H1 (cell line): ENCODE measurements around the gene WDR1. TPM values are rescaled to one million over a fixed set of nuclear protein-coding genes. Genes with fewer than 3 reads are reported as not detected.

ENCODE experiments used
- CTCF ChIA-PET: fragments of 300-600 bp; sonication (Branson Sonifier 250); formaldehyde crosslinking; loops from one replicate; lab custom pipeline; 2021; ENCODE audit not compliant: partially characterized antibody; lab: Charles Lee
- POLR2A ChIA-PET: fragments of 300-600 bp; sonication (Branson Sonifier 250); formaldehyde crosslinking; loops from one replicate; lab custom pipeline; 2021; ENCODE audit warnings: inconsistent platforms; ENCODE audit not compliant: partially characterized antibody; lab: Charles Lee
- DNase-seq, 2 experiments: peaks; one replicate each; pipeline versions ENCODE4 v3.0.0 to v3.0.0-alpha.2; 2010 to 2022; ENCODE audit warnings: low spot score in 2 of 2, low read depth in 1 of 2, mixed read lengths in 1 of 2
- FAIRE-seq: peaks from 2 replicates; lab custom pipeline; 2011; peaks lifted over from hg19 to GRCh38; lab: Jason Lieb, UNC
- H2AFZ ChIP-seq: 2 replicates; pipeline ENCODE4 v1.8.1; 2012; ENCODE audit warnings: low read length, inconsistent platforms
- H2AK5ac ChIP-seq: 2 replicates; pipeline ENCODE4 v1.6.1; 2013; ENCODE audit warnings: low read depth, low read length
- H2BK120ac ChIP-seq: replicated peaks from 2 replicates; pipeline ENCODE3; 2013; ENCODE audit warnings: low read depth, low read length, inconsistent platforms
- H2BK12ac ChIP-seq: 2 replicates; pipeline ENCODE4 v1.6.1; 2013; ENCODE audit warnings: low read depth, low read length
- H2BK15ac ChIP-seq: 2 replicates; pipeline ENCODE4 v1.6.1; 2013; ENCODE audit warnings: low read length
- H2BK20ac ChIP-seq: 2 replicates; pipeline ENCODE4 v1.6.1; 2013; ENCODE audit warnings: low read length
- H2BK5ac ChIP-seq: 2 replicates; pipeline ENCODE4 v1.6.1; 2013; ENCODE audit warnings: low read depth, low read length
- H3K14ac ChIP-seq: 2 replicates; pipeline ENCODE4 v1.6.1; 2013; ENCODE audit warnings: inconsistent platforms; ENCODE audit not compliant: insufficient read length
- H3K18ac ChIP-seq: 2 replicates; pipeline ENCODE4 v1.6.1; 2013; ENCODE audit warnings: low read length; ENCODE audit errors: extremely low read depth
- H3K23ac ChIP-seq: 2 replicates; pipeline ENCODE4 v1.6.1; 2013; ENCODE audit warnings: inconsistent platforms; ENCODE audit not compliant: insufficient read length
- H3K23me2 ChIP-seq: 2 replicates; pipeline ENCODE4 v1.6.1; 2013; ENCODE audit warnings: low read depth, low read length
- H3K27ac ChIP-seq: 2 replicates; pipeline ENCODE4 v1.6.1; 2011; ENCODE audit warnings: low read depth, low read length, inconsistent platforms
- H3K27me3 ChIP-seq, 4 experiments: replicated peaks in 1 of 4; 1 replicate in 1 of 4; 2 replicates in 3 of 4; pipeline versions ENCODE4 v1.6.1 to v1.8.1; 2011 to 2013; ENCODE audit warnings: low read length in 3 of 4, mild to moderate bottlenecking in 3 of 4, inconsistent platforms in 2 of 4, mixed read lengths in 2 of 4, moderate library complexity in 1 of 4; ENCODE audit not compliant: control insufficient read depth in 3 of 4, insufficient read depth in 3 of 4; ENCODE audit errors: extremely low read depth in 1 of 4
- H3K36me3 ChIP-seq, 4 experiments: 2 replicates each; pipeline versions ENCODE4 v1.6.1 to v1.8.1; 2011 to 2013; ENCODE audit warnings: mild to moderate bottlenecking in 4 of 4, low read length in 3 of 4, moderate library complexity in 2 of 4, control low read depth in 1 of 4, inconsistent platforms in 1 of 4; ENCODE audit not compliant: insufficient read depth in 4 of 4, control insufficient read depth in 2 of 4
- H3K4ac ChIP-seq: replicated peaks from 2 replicates; pipeline ENCODE3; 2013; ENCODE audit warnings: low read length, low read depth, mixed read lengths, inconsistent platforms; ENCODE audit not compliant: insufficient read length
- H3K4me1 ChIP-seq, 4 experiments: replicated peaks in 1 of 4; 1 replicate in 1 of 4; 2 replicates in 3 of 4; pipeline versions ENCODE4 v1.6.1 to v1.8.1; 2011 to 2013; ENCODE audit warnings: low read length in 3 of 4, inconsistent platforms in 2 of 4, mixed read lengths in 1 of 4; ENCODE audit not compliant: insufficient read depth in 4 of 4, control insufficient read depth in 3 of 4
- H3K4me2 ChIP-seq, 2 experiments: 2 replicates each; pipeline versions ENCODE4 v1.6.1 to v1.8.1; 2011 to 2013; ENCODE audit warnings: low read depth in 2 of 2, low read length in 2 of 2, control low read depth in 1 of 2, inconsistent platforms in 1 of 2, mild to moderate bottlenecking in 1 of 2; ENCODE audit not compliant: insufficient read depth in 1 of 2
- H3K4me3 ChIP-seq, 4 experiments: fragments of 200-600, 300-600 bp in 1 of 4; sonication (generic), shearing (Covaris generic), sonication (Bioruptor Twin) in 1 of 4; 2 replicates each; pipeline versions ENCODE4 v1.5.1 to v1.8.1; 2011 to 2016; ENCODE audit warnings: low read length in 4 of 4, low read depth in 3 of 4, control low read depth in 2 of 4, inconsistent platforms in 2 of 4, mild to moderate bottlenecking in 2 of 4, mixed read lengths in 1 of 4, moderate library complexity in 1 of 4; ENCODE audit not compliant: insufficient read depth in 2 of 4; ENCODE audit errors: extremely low read depth in 1 of 4
- H3K56ac ChIP-seq: replicated peaks from 2 replicates; pipeline ENCODE3; 2013; ENCODE audit warnings: low read depth, mild to moderate bottlenecking, mixed read lengths, low read length, inconsistent platforms; ENCODE audit not compliant: insufficient read length
- H3K79me1 ChIP-seq: 2 replicates; pipeline ENCODE4 v1.6.1; 2013; ENCODE audit warnings: low read depth, low read length, control low read depth
- H3K79me2 ChIP-seq, 2 experiments: 2 replicates each; pipeline versions ENCODE4 v1.6.1 to v1.8.1; 2012 to 2013; ENCODE audit warnings: low read length in 2 of 2, mild to moderate bottlenecking in 2 of 2, inconsistent platforms in 1 of 2; ENCODE audit not compliant: insufficient read depth in 2 of 2, control insufficient read depth in 1 of 2
- H3K9ac ChIP-seq, 4 experiments: replicated peaks in 1 of 4; 1 replicate in 1 of 4; 2 replicates in 3 of 4; pipeline versions ENCODE4 v1.6.1 to v1.8.1; 2011 to 2013; ENCODE audit warnings: low read depth in 3 of 4, low read length in 3 of 4, control low read depth in 2 of 4, mild to moderate bottlenecking in 2 of 4, moderate library complexity in 2 of 4, inconsistent platforms in 1 of 4; ENCODE audit errors: extremely low read depth in 1 of 4
- H3K9me3 ChIP-seq, 2 experiments: 2 replicates each; pipeline versions ENCODE4 v1.6.1 to v1.8.1; 2012 to 2013; ENCODE audit warnings: mild to moderate bottlenecking in 2 of 2, moderate library complexity in 2 of 2, control low read depth in 1 of 2, inconsistent platforms in 1 of 2, low read depth in 1 of 2, low read length in 1 of 2, mixed read lengths in 1 of 2; ENCODE audit not compliant: insufficient read depth in 2 of 2
- H4K20me1 ChIP-seq, 2 experiments: replicated peaks in 1 of 2; 2 replicates each; pipeline versions ENCODE3 to v1.8.1; 2011 to 2013; ENCODE audit warnings: inconsistent platforms in 2 of 2, low read length in 2 of 2, mild to moderate bottlenecking in 1 of 2; ENCODE audit not compliant: insufficient read depth in 2 of 2, control insufficient read depth in 1 of 2
- H4K5ac ChIP-seq: 2 replicates; pipeline ENCODE4 v1.6.1; 2013; ENCODE audit warnings: low read length, low read depth, mixed read lengths, inconsistent platforms; ENCODE audit not compliant: insufficient read length
- H4K8ac ChIP-seq: 2 replicates; pipeline ENCODE4 v1.8.0; 2013; ENCODE audit warnings: mild to moderate bottlenecking, moderate library complexity, low read length, inconsistent platforms; ENCODE audit not compliant: insufficient read depth; ENCODE audit errors: extremely low read depth
- H4K91ac ChIP-seq: replicated peaks from 2 replicates; pipeline ENCODE3; 2013; ENCODE audit warnings: low read length, mixed read lengths, inconsistent platforms; ENCODE audit not compliant: insufficient read length
- ASH2L ChIP-seq: fragments of 200-600, 300-600 bp; sonication (generic); IDR thresholded peaks from one replicate; pipeline ENCODE4 v1.7.1; 2017; ENCODE audit warnings: low read length
- BRCA1 ChIP-seq: IDR thresholded peaks from 2 replicates; pipeline ENCODE4 v1.6.1; 2012; ENCODE audit warnings: low read depth, low read length, improper control_type of control experiment
- CBX8 ChIP-seq: fragments of 300-800, 300-1000 bp; sonication (generic); IDR thresholded peaks from 2 replicates; pipeline ENCODE4 v1.7.1; 2016; ENCODE audit warnings: low read depth, low read length, borderline replicate concordance
- CHD1 ChIP-seq: IDR thresholded peaks from 2 replicates; pipeline ENCODE4 v1.6.1; 2012; ENCODE audit warnings: low read depth, low read length, improper control_type of control experiment
- CTBP2 ChIP-seq: IDR thresholded peaks from 2 replicates; pipeline ENCODE4 v1.7.0; 2011; ENCODE audit warnings: borderline replicate concordance, mild to moderate bottlenecking, moderate library complexity, mixed read lengths, low read length; ENCODE audit not compliant: insufficient read depth, insufficient read length
- HDAC2 ChIP-seq, 2 experiments: fragments of 300-600 bp in 1 of 2; sonication (generic) in 1 of 2; IDR thresholded peaks; 2 replicates each; pipeline ENCODE4 v1.6.1; 2011 to 2012; ENCODE audit warnings: low read depth in 2 of 2, low read length in 2 of 2, mild to moderate bottlenecking in 2 of 2, moderate library complexity in 2 of 2, borderline replicate concordance in 1 of 2, inconsistent platforms in 1 of 2
- MAX ChIP-seq: IDR thresholded peaks from 2 replicates; pipeline ENCODE4 v1.6.1; 2012; ENCODE audit warnings: inconsistent platforms
- POLR2A ChIP-seq, 2 experiments: IDR thresholded peaks; 1 replicate in 1 of 2; 2 replicates in 1 of 2; pipeline ENCODE4 v1.6.1; 2011; ENCODE audit warnings: low read depth in 2 of 2, low read length in 2 of 2, mild to moderate bottlenecking in 2 of 2; ENCODE audit errors: control extremely low read depth in 1 of 2
- SAP30 ChIP-seq: fragments of 300-600 bp; sonication (generic); IDR thresholded peaks from 2 replicates; pipeline ENCODE4 v1.7.1; 2012; ENCODE audit warnings: low read length, moderate library complexity, mild to moderate bottlenecking, inconsistent platforms; ENCODE audit not compliant: insufficient read depth, insufficient replicate concordance
- TAF7 ChIP-seq: optimal IDR thresholded peaks from 2 replicates; pipeline ENCODE3; 2011; ENCODE audit warnings: low read depth, mild to moderate bottlenecking, inconsistent platforms, low read length, moderate library complexity, borderline replicate concordance
- TEAD4 ChIP-seq: IDR thresholded peaks from 2 replicates; pipeline ENCODE4 v1.6.1; 2012; ENCODE audit warnings: low read depth, low read length, inconsistent platforms, mixed read lengths
- WGBS, 2 experiments: shearing (Covaris generic) in 1 of 2; methylation state at CpG; one replicate each; pipeline versions ENCODE4 v1.1.6 to v1.1.7; 2013 to 2015; ENCODE audit warnings: low lambda C conversion rate in 2 of 2, mixed read lengths in 2 of 2, inconsistent platforms in 1 of 2, low coverage in 1 of 2, missing lambda C conversion rate in 1 of 2; ENCODE audit not compliant: insufficient replicate concordance in 2 of 2, insufficient coverage in 1 of 2, insufficient read length in 1 of 2; ENCODE audit errors: extremely low coverage in 1 of 2, missing lambda C conversion rate in 1 of 2; 5-methylcytosine and 5-hydroxymethylcytosine counted together
- polyA plus RNA-seq, 7 experiments: library from polyadenylated mRNA; depleted of rRNA in 3 of 7; stranded (reverse) in 5 of 7; unstranded in 2 of 7; fragments of >200 nt in 5 of 7; fragments of 200-250 nt in 2 of 7; gene quantifications; 1 replicate in 5 of 7; 2 replicates in 1 of 7; 4 replicates in 1 of 7; pipeline versions ENCODE4 v1.2.1 to v1.2.3, GENCODE V29; 2011 to 2013; ENCODE audit warnings: missing spikeins in 2 of 7, mixed read lengths in 2 of 7
- total RNA-seq: library from RNA; stranded (reverse); fragmentation: NEBNext Ultra II Directional; extraction: Animal tissue kit (Norgen Biotek cat#: 25700); gene quantifications from 2 replicates; pipeline ENCODE4 v1.2.1, GENCODE V29; 2021

WDR1 gene
- total and polyA plus RNA-seq, 2 of the 8 experiments (the other 6 are each of a cell fraction or from before 2014, with no cell fraction given), result 315 to 377 TPM

GRCh38 chr4:10115797-10116568 lies 616 bp downstream of the WDR1 start:
- Histone ChIP-seq H2AK5ac (peak overlapping the region; percentile 20; the same call in 1 of the 2 replicates), H3K56ac (no peak overlapping the region), H3K9ac (peak overlapping the region; percentile 88 to 98 (median 94)), H3K4me1 (peaks cover 18 to 40% (median 24%) of the 10 kb centered on the region in 4 experiments), H4K8ac (peak overlapping the region; percentile 97; the same call in 1 of the 2 replicates), H2BK15ac (no peak overlapping the region), H2BK5ac (peak overlapping the region; percentile 60; the same call in 1 of the 2 replicates), H3K23ac (no peak overlapping the region), H3K4ac (no peak overlapping the region), H4K20me1 (peaks cover 14 to 15% of the 10 kb centered on the region in 2 experiments), H2AFZ (no peak overlapping the region), H2BK120ac (no peak overlapping the region), H3K18ac (peak overlapping the region; percentile 85), H3K23me2 (peaks cover 6% of the 10 kb centered on the region; the same call in 1 of the 2 replicates), H3K14ac (no peak overlapping the region), H2BK20ac (no peak overlapping the region), H3K4me3 (peak overlapping the region; percentile 77 to 99 (median 88)), H3K36me3 (peaks cover 11 to 47% (median 30%) of the 10 kb centered on the region in 4 experiments), H3K27me3 (no peaks in the 10 kb centered on the region), H4K91ac (peak overlapping the region; percentile 17), H3K27ac (peak overlapping the region; percentile 95), H3K79me2 (peaks cover 18 to 51% of the 10 kb centered on the region in 2 experiments), H4K5ac (peak overlapping the region; percentile 76), H3K4me2 (peak overlapping the region; percentile 85 to 87), H2BK12ac (0 out of 2 replicates have a peak overlapping the region, but pooled peaks have one; percentile 27), H3K9me3 (no peaks in the 10 kb centered on the region), H3K79me1 (peaks cover 13% of the 10 kb centered on the region)
- DNase-seq (peak in 1 of 2 experiments; percentile 71), FAIRE-seq (no peak)
- WGBS, 2 experiments, result 12% methylated on average over 26 of the region's 70 CpGs; no CpG with 5 or more reads in 1 of the 2 experiments
- POLR2A ChIA-PET, result interaction anchor here (0.9 to 13.7 kb wide), 20 partner anchors 9 to 65 kb away, joined by 3 to 197 read pairs (median 9); no protein-coding TSS in a partner anchor
- CTCF ChIA-PET, result no interaction called here
- no peak for TF ChIP-seq CBX8
- TF ChIP-seq TAF7, result peak; percentile 57
- 0 out of 4 replicates have a peak, but pooled peaks of 1 of the 2 experiments have one; percentile 24 for TF ChIP-seq HDAC2 (IDR thresholded peaks at IDR 0.05; ENCODE audit: borderline replicate concordance in 1 of 2, low read depth in 2 of 2, low read length in 2 of 2)
- TF ChIP-seq POLR2A (IDR thresholded peaks at IDR 0.05; ENCODE audit: control extremely low read depth in 1 of 2, low read depth in 2 of 2, low read length in 2 of 2), result peak in 1 of 2 experiments; percentile 73; a peak in 2 of 3 replicates
- 0 out of 2 replicates have a peak, but pooled peaks have one; percentile 11 for TF ChIP-seq MAX
- no peak for TF ChIP-seq TEAD4
- TF ChIP-seq ASH2L, result peak; percentile 37
- no peak for TF ChIP-seq SAP30
- TF ChIP-seq BRCA1, result no peak
- TF ChIP-seq CTBP2, result no peak
- TF ChIP-seq CHD1, result no peak
